ENCODE measurements around the gene RGP1. TPM values are rescaled to one million over a fixed set of nuclear protein-coding genes. Genes with fewer than 3 reads are reported as not detected.

RGP1 gene
- total and polyA plus RNA-seq, 8 donors: 3.8 to 21.2 (median 12.0) TPM

DNA sequence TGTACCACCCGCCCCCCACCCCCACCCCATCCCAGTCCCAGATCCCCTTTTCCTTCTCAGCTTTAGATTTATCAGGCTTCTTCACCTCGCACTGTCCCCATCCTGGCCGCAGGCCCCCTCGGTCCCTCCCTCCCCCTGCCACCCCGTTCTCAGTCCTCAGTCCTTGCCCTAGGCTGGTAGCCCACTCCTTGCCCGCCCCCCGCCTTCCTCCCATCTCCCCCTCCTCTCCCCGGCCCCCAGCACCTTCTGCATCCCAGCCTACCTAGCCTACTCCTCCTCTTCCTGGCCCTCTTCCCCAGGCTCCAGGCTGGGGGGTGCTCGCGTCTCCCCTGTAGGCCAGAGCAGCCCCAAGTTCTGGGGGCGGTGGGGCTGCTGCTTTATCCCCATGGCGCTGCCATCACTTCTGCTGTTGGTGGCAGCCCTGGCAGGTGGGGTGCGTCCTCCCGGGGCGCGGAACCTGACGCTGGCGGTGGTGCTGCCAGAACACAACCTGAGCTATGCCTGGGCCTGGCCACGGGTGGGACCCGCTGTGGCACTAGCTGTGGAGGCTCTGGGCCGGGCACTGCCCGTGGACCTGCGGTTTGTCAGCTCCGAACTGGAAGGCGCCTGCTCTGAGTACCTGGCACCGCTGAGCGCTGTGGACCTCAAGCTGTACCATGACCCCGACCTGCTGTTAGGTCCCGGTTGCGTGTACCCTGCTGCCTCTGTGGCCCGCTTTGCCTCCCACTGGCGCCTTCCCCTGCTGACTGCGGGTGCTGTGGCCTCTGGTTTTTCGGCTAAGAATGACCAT, 43.1 kb downstream of the RGP1 start:
- Histone ChIP-seq H3K9me3 (no peaks in the 10 kb centered on the region), H3K36me3 (peaks cover 0 to 5% (median under 1%) of the 10 kb centered on the region in 4 donors), H3K27ac (peak overlapping the region in 4 of 5 donors; percentile 70 to 84 (median 76)), H3K4me1 (peaks cover 37 to 61% (median 49%) of the 10 kb centered on the region in 4 donors), H3K4me3 (peak overlapping the region; percentile 41 to 51 (median 48)), H3K27me3 (peaks cover 0 to 5% (median 0%) of the 10 kb centered on the region in 3 donors)
- intact Hi-C loops (cut with DNase I; ENCODE audit: low total_unique reads): loop anchor here (5.0 kb wide), 1 partner anchor 90 kb away; no protein-coding TSS in a partner anchor
- WGBS, 5 donors: 86 to 93% (median 87%) methylated on average over 24 to 34 of the region's 34 CpGs
- TF ChIP-seq CTCF (IDR thresholded peaks at IDR 0.05) (no peak), POLR2A (IDR thresholded peaks at IDR 0.05) (no peak)
- DNase-seq: no peak

DNA sequence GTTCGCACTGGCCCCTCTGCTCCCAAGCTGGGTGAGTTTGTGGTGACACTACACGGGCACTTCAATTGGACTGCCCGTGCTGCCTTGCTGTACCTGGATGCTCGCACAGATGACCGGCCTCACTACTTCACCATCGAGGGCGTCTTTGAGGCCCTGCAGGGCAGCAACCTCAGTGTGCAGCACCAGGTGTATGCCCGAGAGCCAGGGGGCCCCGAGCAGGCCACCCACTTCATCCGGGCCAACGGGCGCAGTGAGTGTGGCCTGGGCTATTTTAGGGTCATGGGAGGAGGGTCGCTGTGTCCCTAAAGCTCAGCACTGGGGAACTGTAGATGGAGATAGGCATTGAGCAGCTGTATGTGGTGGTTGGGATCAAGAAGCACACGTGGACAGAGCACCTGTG, 43.7 kb downstream of the RGP1 start:
- Histone ChIP-seq H3K27me3 (peaks cover 0 to 5% (median 0%) of the 10 kb centered on the region in 3 donors), H3K9me3 (no peaks in the 10 kb centered on the region), H3K4me3 (peak overlapping the region in 2 of 4 donors; percentile 2 to 47), H3K4me1 (peaks cover 37 to 67% (median 49%) of the 10 kb centered on the region in 4 donors), H3K36me3 (peaks cover 0 to 5% (median 0%) of the 10 kb centered on the region in 4 donors), H3K27ac (peak overlapping the region in 1 of 5 donors; percentile 84)
- DNase-seq: no peak
- no peak for TF ChIP-seq EP300 (IDR thresholded peaks at IDR 0.05)
- TF ChIP-seq POLR2AphosphoS5 (IDR thresholded peaks at IDR 0.05): no peak
- no peak for TF ChIP-seq POLR2A (IDR thresholded peaks at IDR 0.05)
- TF ChIP-seq CTCF (IDR thresholded peaks at IDR 0.05): no peak
- intact Hi-C loops (cut with DNase I; ENCODE audit: low total_unique reads): loop anchor here (5.0 kb wide), 1 partner anchor 89 kb away; no protein-coding TSS in a partner anchor
- 82 to 94% (median 92%) methylated on average over 8 to 14 of the region's 14 CpGs for WGBS, 5 donors

- H3K27ac ChIP-seq: peak overlapping the region in 2 of 5 donors; percentile 14 to 84
- peaks cover 0 to 5% (median 0%) of the 10 kb centered on the region in 3 donors for H3K27me3 ChIP-seq
- WGBS, 5 donors: 63 to 90% (median 78%) methylated on average over 2 of the region's 2 CpGs
- no peaks in the 10 kb centered on the region for H3K9me3 ChIP-seq
- H3K36me3 ChIP-seq: peaks cover 0 to 5% (median 0%) of the 10 kb centered on the region in 4 donors
- no peak overlapping the region for H3K4me3 ChIP-seq
- no peak for DNase-seq
- H3K4me1 ChIP-seq: peaks cover 37 to 74% (median 49%) of the 10 kb centered on the region in 4 donors
- intact Hi-C loops (cut with DNase I; ENCODE audit: low total_unique reads): loop anchor here (5.0 kb wide), 1 partner anchor 89 kb away; no protein-coding TSS in a partner anchor
- no peak for TF ChIP-seq EP300 (IDR thresholded peaks at IDR 0.05)
- no peak for TF ChIP-seq POLR2A (IDR thresholded peaks at IDR 0.05)
- TF ChIP-seq POLR2AphosphoS5 (IDR thresholded peaks at IDR 0.05): no peak
- TF ChIP-seq CTCF (IDR thresholded peaks at IDR 0.05): no peak
Measured at GRCh38 chr9:35793461-35793860, 44.4 kb downstream of the RGP1 start.

DNA sequence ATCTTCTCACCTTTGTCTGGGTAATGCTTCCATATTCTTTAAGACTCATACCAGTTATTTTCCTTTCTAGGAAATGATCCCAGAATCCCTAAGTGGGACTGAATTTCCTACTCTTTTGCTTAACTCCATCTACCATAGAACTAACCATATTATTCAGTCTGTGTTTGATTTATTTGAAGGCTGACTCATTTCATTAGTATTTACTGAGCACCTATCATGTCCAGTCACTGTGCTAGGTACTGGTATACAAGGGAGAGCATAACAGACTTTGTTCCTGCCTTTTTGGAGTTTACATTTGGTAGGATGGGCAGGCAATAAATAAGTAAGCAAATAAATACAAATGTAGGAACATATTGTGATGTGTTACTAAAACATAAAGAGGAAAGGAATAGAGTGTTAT, 46.6 kb downstream of the RGP1 start:
- Histone ChIP-seq H3K36me3 (peaks cover 0 to 18% (median 14%) of the 10 kb centered on the region in 4 donors), H3K4me3 (no peak overlapping the region), H3K27me3 (peaks cover 0 to 5% (median 0%) of the 10 kb centered on the region in 3 donors), H3K4me1 (peaks cover 30 to 69% (median 43%) of the 10 kb centered on the region in 4 donors), H3K27ac (no peak overlapping the region), H3K9me3 (no peaks in the 10 kb centered on the region)
- DNase-seq: no peak
- intact Hi-C loops (cut with DNase I; ENCODE audit: low total_unique reads): no loop called here
- TF ChIP-seq EP300 (IDR thresholded peaks at IDR 0.05): no peak
- TF ChIP-seq POLR2A (IDR thresholded peaks at IDR 0.05): no peak
- TF ChIP-seq CTCF (IDR thresholded peaks at IDR 0.05): no peak
- no peak for TF ChIP-seq POLR2AphosphoS5 (IDR thresholded peaks at IDR 0.05)

All from stomach (tissue), 9 donors.